Measurements from ENCODE around the gene CAPN3. TPM values are rescaled to one million over a fixed set of nuclear protein-coding genes. Genes with fewer than 3 reads are reported as not detected.

The CAPN3 gene
- total and polyA plus RNA-seq, 2 donors from 2014 or later = 12.9 to 39.7 TPM

DNA sequence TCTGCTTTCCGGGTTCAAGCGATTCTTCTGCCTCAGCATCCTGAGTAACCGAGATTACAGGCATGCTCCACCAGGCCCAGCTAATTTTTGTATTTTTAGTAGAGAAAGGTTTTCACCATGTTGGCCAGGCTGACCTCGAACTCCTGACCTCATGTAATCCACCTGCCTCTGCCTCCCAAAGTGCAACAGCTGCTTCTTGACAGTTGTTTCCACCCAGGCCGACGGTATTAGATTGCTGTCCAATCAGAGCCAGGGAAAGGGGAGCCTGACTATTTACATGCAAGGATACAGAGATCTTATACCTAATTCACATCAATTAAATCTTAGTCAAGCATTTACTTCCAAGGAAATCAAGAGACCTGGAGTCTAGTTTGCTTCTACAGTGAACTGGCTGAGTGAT, 4.0 kb upstream of the CAPN3 start:
- H3K36me3 ChIP-seq (ENCODE audit: control insufficient read depth in 2 of 3, insufficient read depth in 3 of 3, low read length in 3 of 3) = peaks cover 2 to 29% (median 17%) of the 10 kb centered on the region in 3 donors
- H3K27ac ChIP-seq (ENCODE audit: low read depth in 2 of 2, low read length in 2 of 2) = no peak overlapping the region
- DNase-seq (peak in 3 of 5 donors; percentile 16 to 48 (median 41)), FAIRE-seq (no peak)
- no peaks in the 10 kb centered on the region for H3K27me3 ChIP-seq (ENCODE audit: control insufficient read depth, insufficient read depth, low read length)
- no peak for TF ChIP-seq CTCF (IDR thresholded peaks at IDR 0.05; ENCODE audit: borderline replicate concordance, extremely low read depth, insufficient read depth)
- intact Hi-C loops (cut with DNase I) = loop anchor here (10.0 kb wide), 1 partner anchor 70 kb away; no protein-coding TSS in a partner anchor
- no peaks in the 10 kb centered on the region for H3K4me1 ChIP-seq (ENCODE audit: control insufficient read depth in 2 of 3, insufficient read depth in 2 of 3, low read depth in 1 of 3, low read length in 3 of 3)
- no peak overlapping the region for H3K9ac ChIP-seq (ENCODE audit: low read length in 3 of 3)
- no peaks in the 10 kb centered on the region for H3K9me3 ChIP-seq (ENCODE audit: control insufficient read depth in 2 of 3, insufficient read depth in 1 of 3, low read length in 3 of 3)
- H3K4me3 ChIP-seq (ENCODE audit: low read length in 3 of 3) = no peak overlapping the region

DNA sequence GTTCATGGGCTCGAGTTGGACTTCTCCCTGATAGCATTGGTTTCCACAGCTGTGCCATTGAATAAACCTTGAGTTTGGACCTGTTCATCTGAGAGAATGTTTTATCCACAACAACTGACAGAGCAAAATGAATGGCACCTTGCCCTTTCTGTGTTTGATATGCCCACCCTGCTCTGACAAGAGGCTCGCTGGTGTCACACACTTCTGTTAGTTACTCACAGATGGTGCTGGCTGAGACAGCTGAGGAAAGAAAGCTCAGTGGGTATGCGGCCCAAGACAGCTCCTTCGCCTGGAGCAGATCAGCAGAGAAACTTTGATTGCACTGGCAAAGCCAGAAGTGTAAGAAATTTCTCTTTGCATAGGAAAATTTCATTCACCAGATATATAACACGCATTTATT, 2.5 kb upstream of the CAPN3 start:
- Histone ChIP-seq H3K27ac (ENCODE audit: low read depth in 2 of 2, low read length in 2 of 2) (no peak overlapping the region), H3K27me3 (ENCODE audit: control insufficient read depth, insufficient read depth, low read length) (no peaks in the 10 kb centered on the region), H3K9ac (ENCODE audit: low read length in 3 of 3) (no peak overlapping the region), H3K4me3 (ENCODE audit: low read length in 3 of 3) (no peak overlapping the region), H3K4me1 (ENCODE audit: control insufficient read depth in 2 of 3, insufficient read depth in 2 of 3, low read depth in 1 of 3, low read length in 3 of 3) (no peaks in the 10 kb centered on the region), H3K9me3 (ENCODE audit: control insufficient read depth in 2 of 3, insufficient read depth in 1 of 3, low read length in 3 of 3) (no peaks in the 10 kb centered on the region), H3K36me3 (ENCODE audit: control insufficient read depth in 2 of 3, insufficient read depth in 3 of 3, low read length in 3 of 3) (peaks cover 0 to 21% (median 14%) of the 10 kb centered on the region in 3 donors)
- intact Hi-C loops (cut with DNase I) = loop anchor here (10.0 kb wide), 1 partner anchor 68 kb away; no protein-coding TSS in a partner anchor
- no peak for DNase-seq
- no peak for TF ChIP-seq CTCF (IDR thresholded peaks at IDR 0.05; ENCODE audit: borderline replicate concordance, extremely low read depth, insufficient read depth)
- no peak for FAIRE-seq

DNA sequence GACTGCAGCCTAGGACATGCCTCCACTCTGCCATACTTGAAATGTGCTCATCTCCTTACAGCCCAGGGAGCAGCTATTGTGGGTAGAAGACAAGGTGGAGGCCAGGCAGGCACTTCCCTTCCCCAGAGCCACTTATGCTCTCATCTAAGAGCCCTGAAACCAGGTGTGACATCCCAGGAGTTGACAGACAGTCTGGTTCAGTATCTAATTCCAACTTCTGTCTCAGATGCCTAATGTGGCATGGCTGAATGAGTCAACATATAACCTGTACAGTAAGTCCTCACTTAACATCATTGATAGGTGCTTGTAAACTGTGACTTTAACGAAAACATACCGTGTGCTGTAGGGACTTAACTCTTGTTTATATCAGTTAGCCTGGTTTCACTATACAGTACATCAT, 1.2 kb upstream of the CAPN3 start:
- no peaks in the 10 kb centered on the region for H3K9me3 ChIP-seq (ENCODE audit: control insufficient read depth in 2 of 3, insufficient read depth in 1 of 3, low read length in 3 of 3)
- H3K9ac ChIP-seq (ENCODE audit: low read length in 3 of 3) = no peak overlapping the region
- H3K27me3 ChIP-seq (ENCODE audit: control insufficient read depth, insufficient read depth, low read length) = no peaks in the 10 kb centered on the region
- intact Hi-C loops (cut with DNase I) = loop anchor here (10.0 kb wide), 1 partner anchor 67 kb away; no protein-coding TSS in a partner anchor
- H3K4me1 ChIP-seq (ENCODE audit: control insufficient read depth in 2 of 3, insufficient read depth in 2 of 3, low read depth in 1 of 3, low read length in 3 of 3) = no peaks in the 10 kb centered on the region
- FAIRE-seq = no peak
- TF ChIP-seq CTCF (IDR thresholded peaks at IDR 0.05; ENCODE audit: borderline replicate concordance, extremely low read depth, insufficient read depth) = no peak
- H3K36me3 ChIP-seq (ENCODE audit: control insufficient read depth in 2 of 3, insufficient read depth in 3 of 3, low read length in 3 of 3) = peaks cover 0 to 12% (median 7%) of the 10 kb centered on the region in 3 donors
- H3K4me3 ChIP-seq (ENCODE audit: low read length in 3 of 3) = no peak overlapping the region
- H3K27ac ChIP-seq (ENCODE audit: low read depth in 2 of 2, low read length in 2 of 2) = no peak overlapping the region
- DNase-seq = no peak

DNA sequence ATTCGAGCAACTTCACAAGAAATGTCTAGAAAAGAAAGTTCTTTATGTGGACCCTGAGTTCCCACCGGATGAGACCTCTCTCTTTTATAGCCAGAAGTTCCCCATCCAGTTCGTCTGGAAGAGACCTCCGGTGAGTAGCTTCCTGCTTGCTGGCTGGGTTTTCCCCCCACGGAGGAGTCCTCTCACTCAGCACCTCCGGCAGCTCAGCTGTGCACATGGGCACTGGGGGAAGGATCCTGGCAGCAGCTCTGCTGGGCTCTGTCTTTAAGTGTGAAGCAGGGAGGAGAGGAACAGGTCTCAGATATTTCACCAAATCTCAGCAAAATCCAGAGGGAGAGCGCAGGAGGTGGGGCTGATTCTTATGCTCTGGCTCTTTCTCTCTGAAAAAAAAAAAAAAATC, 684 bp downstream of the CAPN3 start:
- DNase-seq (no peak), FAIRE-seq (no peak)
- H3K27me3 ChIP-seq (ENCODE audit: control insufficient read depth, insufficient read depth, low read length) = no peaks in the 10 kb centered on the region
- intact Hi-C loops (cut with DNase I) = loop anchor here (10.0 kb wide), 1 partner anchor 65 kb away; no protein-coding TSS in a partner anchor
- TF ChIP-seq CTCF (IDR thresholded peaks at IDR 0.05; ENCODE audit: borderline replicate concordance, extremely low read depth, insufficient read depth) = no peak
- no peaks in the 10 kb centered on the region for H3K9me3 ChIP-seq (ENCODE audit: control insufficient read depth in 2 of 3, insufficient read depth in 1 of 3, low read length in 3 of 3)
- H3K27ac ChIP-seq (ENCODE audit: low read depth in 2 of 2, low read length in 2 of 2) = no peak overlapping the region
- no peak overlapping the region for H3K9ac ChIP-seq (ENCODE audit: low read length in 3 of 3)
- H3K36me3 ChIP-seq (ENCODE audit: control insufficient read depth in 2 of 3, insufficient read depth in 3 of 3, low read length in 3 of 3) = peaks cover 0 to 6% (median 2%) of the 10 kb centered on the region in 3 donors
- no peak overlapping the region for H3K4me3 ChIP-seq (ENCODE audit: low read length in 3 of 3)
- H3K4me1 ChIP-seq (ENCODE audit: control insufficient read depth in 2 of 3, insufficient read depth in 2 of 3, low read depth in 1 of 3, low read length in 3 of 3) = no peaks in the 10 kb centered on the region

Measured in kidney (tissue), 14 donors.